AG09309 (cell line): ENCODE measurements around the gene SH2D4B.
"Not testable (repeated sequence)": the region's sequence is repeated elsewhere in the genome, so short reads cannot be mapped to it uniquely, and the experiment has no call there.

Experiments
- DNase-seq: peaks from one replicate; pipeline ENCODE4 v3.0.0-alpha.2; 2010; ENCODE audit warnings: low read depth
- H3K4me3 ChIP-seq: 2 replicates; pipeline ENCODE4 v1.5.1; 2011; ENCODE audit warnings: mild to moderate bottlenecking, low read depth, low read length, moderate library complexity; ENCODE audit not compliant: control insufficient read depth
- CTCF ChIP-seq: IDR thresholded peaks from 2 replicates; pipeline ENCODE4 v1.5.1; 2011; ENCODE audit warnings: mild to moderate bottlenecking, low read depth, low read length, inconsistent platforms; ENCODE audit not compliant: insufficient read depth, control insufficient read depth; ENCODE audit errors: missing control alignments

SH2D4B gene

GRCh38 chr10:80539421-80540031 lies 1.8 kb downstream of the SH2D4B start:
- TF ChIP-seq CTCF, result no peak
- no peak for DNase-seq
- no peak overlapping the region for H3K4me3 ChIP-seq

GRCh38 chr10:80540136-80540535 lies 2.4 kb downstream of the SH2D4B start:
- no peak overlapping the region for H3K4me3 ChIP-seq
- no peak for DNase-seq
- TF ChIP-seq CTCF, result no peak

GRCh38 chr10:80540618-80540980 lies 2.9 kb downstream of the SH2D4B start:
- no peak for DNase-seq
- no peak overlapping the region for H3K4me3 ChIP-seq
- no peak for TF ChIP-seq CTCF

GRCh38 chr10:80540981-80541750 lies 3.5 kb downstream of the SH2D4B start:
- no peak for DNase-seq
- TF ChIP-seq CTCF, result no peak
- H3K4me3 ChIP-seq, result no peak overlapping the region

- no peak for TF ChIP-seq CTCF
- no peak for DNase-seq
- H3K4me3 ChIP-seq, result no peak overlapping the region
These were observed 4.4 kb downstream of the SH2D4B start for GRCh38 chr10:80542053-80542452.

GRCh38 chr10:80542652-80543318 lies 5.1 kb downstream of the SH2D4B start:
- no peak for DNase-seq
- no peak overlapping the region for H3K4me3 ChIP-seq
- no peak for TF ChIP-seq CTCF

GRCh38 chr10:80543319-80543672 lies 5.6 kb downstream of the SH2D4B start:
- DNase-seq, H3K4me3 ChIP-seq: not testable (repeated sequence)
